Measurements from ENCODE around the gene FAM83E. TPM values are rescaled to one million over a fixed set of nuclear protein-coding genes. Genes with fewer than 3 reads are reported as not detected.
"Not testable (repeated sequence)": the region's sequence is repeated elsewhere in the genome, so short reads cannot be mapped to it uniquely, and the experiment has no call there.

The FAM83E gene
- polyA plus RNA-seq, 1 donor from 2014 or later: 0.73 TPM

- H2AFZ ChIP-seq (ENCODE audit: low read depth, low read length): no peak overlapping the region
- no peak overlapping the region for H3K9ac ChIP-seq (ENCODE audit: low read length)
- H3K4me3 ChIP-seq (ENCODE audit: low read length): no peak overlapping the region
- no peaks in the 10 kb centered on the region for H3K27me3 ChIP-seq (ENCODE audit: insufficient read depth, low read depth, low read length)
- no peaks in the 10 kb centered on the region for H3K79me2 ChIP-seq (replicated peaks; ENCODE audit: insufficient read depth, low read length)
- TF ChIP-seq POLR2AphosphoS5 (IDR thresholded peaks at IDR 0.05): no peak
- TF ChIP-seq EZH2 (IDR thresholded peaks at IDR 0.05; ENCODE audit: borderline replicate concordance, insufficient read depth, low read length, poor library complexity, severe bottlenecking): no peak
- TF ChIP-seq REST (IDR thresholded peaks at IDR 0.05; ENCODE audit: borderline replicate concordance): no peak
- no peak for TF ChIP-seq RAD21 (conservative IDR thresholded peaks at IDR 0.05)
- no peak for TF ChIP-seq CTCF (IDR thresholded peaks at IDR 0.05; ENCODE audit: poor library complexity, severe bottlenecking)
- TF ChIP-seq EP300 (conservative IDR thresholded peaks at IDR 0.05; ENCODE audit: poor library complexity, severe bottlenecking): no peak
- TF ChIP-seq SMC3 (conservative IDR thresholded peaks at IDR 0.05; ENCODE audit: poor library complexity): no peak
- TF ChIP-seq MXI1 (conservative IDR thresholded peaks at IDR 0.05; ENCODE audit: poor library complexity, severe bottlenecking): no peak
- H4K20me1 ChIP-seq (ENCODE audit: insufficient read depth): no peaks in the 10 kb centered on the region
- no peak overlapping the region for H3K27ac ChIP-seq (ENCODE audit: low read length)
- no peaks in the 10 kb centered on the region for H3K9me3 ChIP-seq (ENCODE audit: low read length)
- no peaks in the 10 kb centered on the region for H3K9me2 ChIP-seq (ENCODE audit: insufficient read depth, low read length)
- no peak overlapping the region for H3K4me2 ChIP-seq (ENCODE audit: low read length)
- no peaks in the 10 kb centered on the region for H3F3A ChIP-seq (ENCODE audit: insufficient read depth, low read length, poor library complexity, severe bottlenecking)
- H3K36me3 ChIP-seq (ENCODE audit: insufficient read depth, low read length): no peaks in the 10 kb centered on the region
Observed at GRCh38 chr19:48578891-48579290, 36.0 kb downstream of the FAM83E start.

GRCh38 chr19:48577908-48578307, 37.0 kb downstream of the FAM83E start:
- not testable (repeated sequence) for H3K9me3 ChIP-seq (ENCODE audit: low read length); H4K20me1 ChIP-seq (ENCODE audit: insufficient read depth); H3K9me2 ChIP-seq (ENCODE audit: insufficient read depth, low read length); H3K27ac ChIP-seq (ENCODE audit: low read length); H3K4me3 ChIP-seq (ENCODE audit: low read length); H3K27me3 ChIP-seq (ENCODE audit: insufficient read depth, low read depth, low read length); H2AFZ ChIP-seq (ENCODE audit: low read depth, low read length); H3K36me3 ChIP-seq (ENCODE audit: insufficient read depth, low read length); H3K9ac ChIP-seq (ENCODE audit: low read length); H3F3A ChIP-seq (ENCODE audit: insufficient read depth, low read length, poor library complexity, severe bottlenecking); H3K4me2 ChIP-seq (ENCODE audit: low read length); H3K79me2 ChIP-seq (replicated peaks; ENCODE audit: insufficient read depth, low read length)

- Histone ChIP-seq H3K9me3 (ENCODE audit: low read length) (no peaks in the 10 kb centered on the region), H3K36me3 (ENCODE audit: insufficient read depth, low read length) (no peaks in the 10 kb centered on the region), H3K27me3 (ENCODE audit: insufficient read depth, low read depth, low read length) (no peaks in the 10 kb centered on the region), H3K4me3 (ENCODE audit: low read length) (no peak overlapping the region), H4K20me1 (ENCODE audit: insufficient read depth) (no peaks in the 10 kb centered on the region), H3K27ac (ENCODE audit: low read length) (no peak overlapping the region), H3F3A (ENCODE audit: insufficient read depth, low read length, poor library complexity, severe bottlenecking) (no peaks in the 10 kb centered on the region), H3K9me2 (ENCODE audit: insufficient read depth, low read length) (no peaks in the 10 kb centered on the region), H3K79me2 (replicated peaks; ENCODE audit: insufficient read depth, low read length) (no peaks in the 10 kb centered on the region), H2AFZ (ENCODE audit: low read depth, low read length) (no peak overlapping the region), H3K4me2 (ENCODE audit: low read length) (no peak overlapping the region), H3K9ac (ENCODE audit: low read length) (no peak overlapping the region)
- TF ChIP-seq EZH2 (IDR thresholded peaks at IDR 0.05; ENCODE audit: borderline replicate concordance, insufficient read depth, low read length, poor library complexity, severe bottlenecking) (no peak), MXI1 (conservative IDR thresholded peaks at IDR 0.05; ENCODE audit: poor library complexity, severe bottlenecking) (no peak), SMC3 (conservative IDR thresholded peaks at IDR 0.05; ENCODE audit: poor library complexity) (no peak), TAF1 (IDR thresholded peaks at IDR 0.05; ENCODE audit: low read depth) (no peak), REST (IDR thresholded peaks at IDR 0.05; ENCODE audit: borderline replicate concordance) (no peak), RAD21 (conservative IDR thresholded peaks at IDR 0.05) (no peak), CTCF (IDR thresholded peaks at IDR 0.05; ENCODE audit: poor library complexity, severe bottlenecking) (no peak), POLR2AphosphoS5 (IDR thresholded peaks at IDR 0.05) (no peak), EP300 (conservative IDR thresholded peaks at IDR 0.05; ENCODE audit: poor library complexity, severe bottlenecking) (no peak)
Observed at GRCh38 chr19:48575931-48576622, 38.8 kb downstream of the FAM83E start.

Data from neural cell (in vitro differentiated cells).